Neural crest cell (in vitro differentiated cells): Measurements from ENCODE around the gene CCAR1. TPM values are rescaled to one million over a fixed set of nuclear protein-coding genes. Genes with fewer than 3 reads are reported as not detected.
"Not testable (repeated sequence)": the region's sequence is repeated elsewhere in the genome, so short reads cannot be mapped to it uniquely, and the experiment has no call there.

Experiments
- DNase-seq: peaks from one replicate; pipeline ENCODE4 v3.0.0; 2021; ENCODE audit warnings: low read depth, mixed read lengths, low spot score
- H3K27ac Mint-ChIP-seq: one replicate; pipeline ENCODE4 v1.8.0; 2021; ENCODE audit warnings: mild to moderate bottlenecking, mixed read lengths; ENCODE audit not compliant: unreplicated experiment
- H3K27me3 Mint-ChIP-seq: 2 replicates; pipeline ENCODE4 v1.8.0; 2021; ENCODE audit warnings: low read depth, mild to moderate bottlenecking, mixed read lengths
- H3K36me3 Mint-ChIP-seq: 2 replicates; pipeline ENCODE4 v1.8.0; 2021; ENCODE audit warnings: low read depth, mild to moderate bottlenecking, mixed read lengths
- H3K4me1 Mint-ChIP-seq: 2 replicates; pipeline ENCODE4 v1.8.0; 2021; ENCODE audit warnings: mixed read lengths
- H3K4me3 Mint-ChIP-seq: one replicate; pipeline ENCODE4 v1.8.0; 2021; ENCODE audit warnings: mild to moderate bottlenecking, mixed read lengths
- H3K9me3 Mint-ChIP-seq: 2 replicates; pipeline ENCODE4 v1.8.0; 2021; ENCODE audit warnings: mixed read lengths
- microRNA-seq: library from miRNA; unstranded; fragments of <30 nt; microRNA quantifications from one replicate; pipeline ENCODE4, GENCODE V29; 2020
- total RNA-seq: library from RNA; stranded (reverse); gene quantifications from 2 replicates; pipeline ENCODE4 v1.2.1, GENCODE V29; 2021
- TF ChIP-seq, protein P1 (sequence below): fragments of 200-600 bp; sonication (generic); conservative IDR thresholded peaks from 2 replicates; pipeline ENCODE4 v1.5.0; 2021; ENCODE audit warnings: antibody characterized with exemption, mild to moderate bottlenecking

CCAR1 gene
- total RNA-seq, 1 donor from 2014 or later: 131 TPM

DNA sequence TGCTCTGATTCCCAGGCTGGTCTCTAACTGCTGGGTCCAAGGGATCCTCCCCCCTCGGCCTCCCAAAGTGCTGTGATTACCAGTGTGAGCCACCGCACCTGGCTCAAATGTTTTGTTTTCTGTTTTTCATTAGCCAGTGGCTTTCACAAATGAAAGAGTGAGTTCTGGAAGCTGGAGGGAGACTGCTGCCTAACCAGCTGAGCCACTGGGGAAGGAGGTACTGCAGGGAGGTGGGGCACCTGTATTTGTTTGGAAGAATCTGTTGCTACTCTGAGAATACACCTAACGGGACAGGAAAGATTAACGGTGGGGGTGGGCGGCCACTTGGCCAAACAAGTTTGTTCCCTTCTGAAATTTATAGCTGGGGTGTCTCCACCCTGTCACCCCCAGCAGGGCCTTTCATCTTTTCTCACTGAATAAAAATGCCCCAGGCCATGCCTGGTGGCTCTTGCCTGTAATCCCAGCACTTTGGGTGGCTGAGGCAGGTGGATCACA lies 111.0 kb downstream of the CCAR1 start:
- Mint-ChIP-seq H3K27ac (no peak overlapping the region), H3K4me3 (no peak overlapping the region), H3K9me3 (no peaks in the 10 kb centered on the region), H3K4me1 (peaks cover 7% of the 10 kb centered on the region), H3K36me3 (no peaks in the 10 kb centered on the region), H3K27me3 (no peaks in the 10 kb centered on the region)
- TF ChIP-seq, protein P1, sequence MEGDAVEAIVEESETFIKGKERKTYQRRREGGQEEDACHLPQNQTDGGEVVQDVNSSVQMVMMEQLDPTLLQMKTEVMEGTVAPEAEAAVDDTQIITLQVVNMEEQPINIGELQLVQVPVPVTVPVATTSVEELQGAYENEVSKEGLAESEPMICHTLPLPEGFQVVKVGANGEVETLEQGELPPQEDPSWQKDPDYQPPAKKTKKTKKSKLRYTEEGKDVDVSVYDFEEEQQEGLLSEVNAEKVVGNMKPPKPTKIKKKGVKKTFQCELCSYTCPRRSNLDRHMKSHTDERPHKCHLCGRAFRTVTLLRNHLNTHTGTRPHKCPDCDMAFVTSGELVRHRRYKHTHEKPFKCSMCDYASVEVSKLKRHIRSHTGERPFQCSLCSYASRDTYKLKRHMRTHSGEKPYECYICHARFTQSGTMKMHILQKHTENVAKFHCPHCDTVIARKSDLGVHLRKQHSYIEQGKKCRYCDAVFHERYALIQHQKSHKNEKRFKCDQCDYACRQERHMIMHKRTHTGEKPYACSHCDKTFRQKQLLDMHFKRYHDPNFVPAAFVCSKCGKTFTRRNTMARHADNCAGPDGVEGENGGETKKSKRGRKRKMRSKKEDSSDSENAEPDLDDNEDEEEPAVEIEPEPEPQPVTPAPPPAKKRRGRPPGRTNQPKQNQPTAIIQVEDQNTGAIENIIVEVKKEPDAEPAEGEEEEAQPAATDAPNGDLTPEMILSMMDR: no peak
- no peak for DNase-seq

DNA sequence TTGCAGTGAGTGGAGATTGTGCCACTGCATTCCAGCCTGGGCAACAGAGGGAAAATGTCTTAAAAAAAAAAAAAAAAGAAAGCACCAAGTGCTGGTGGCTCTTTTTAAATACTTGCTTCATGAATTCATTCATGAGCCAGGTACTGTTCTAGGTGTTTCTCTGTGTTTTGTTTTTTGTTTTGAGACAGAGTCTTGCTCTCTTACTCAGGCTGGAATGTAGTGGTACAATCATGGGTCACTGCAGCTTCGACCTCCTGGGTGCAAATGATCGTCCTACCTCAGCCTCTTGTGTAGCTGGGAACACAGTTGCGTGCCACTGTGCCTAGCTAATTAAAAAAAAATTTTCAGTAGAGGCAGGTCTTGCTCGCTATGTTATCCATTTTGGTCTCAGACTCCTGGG lies 111.6 kb downstream of the CCAR1 start:
- Mint-ChIP-seq H3K36me3 (no peaks in the 10 kb centered on the region), H3K27me3 (no peaks in the 10 kb centered on the region), H3K4me1 (peaks cover 7% of the 10 kb centered on the region), H3K9me3 (no peaks in the 10 kb centered on the region), H3K27ac (no peak overlapping the region), H3K4me3 (no peak overlapping the region)
- DNase-seq: no peak
- TF ChIP-seq, protein P1: no peak

DNA sequence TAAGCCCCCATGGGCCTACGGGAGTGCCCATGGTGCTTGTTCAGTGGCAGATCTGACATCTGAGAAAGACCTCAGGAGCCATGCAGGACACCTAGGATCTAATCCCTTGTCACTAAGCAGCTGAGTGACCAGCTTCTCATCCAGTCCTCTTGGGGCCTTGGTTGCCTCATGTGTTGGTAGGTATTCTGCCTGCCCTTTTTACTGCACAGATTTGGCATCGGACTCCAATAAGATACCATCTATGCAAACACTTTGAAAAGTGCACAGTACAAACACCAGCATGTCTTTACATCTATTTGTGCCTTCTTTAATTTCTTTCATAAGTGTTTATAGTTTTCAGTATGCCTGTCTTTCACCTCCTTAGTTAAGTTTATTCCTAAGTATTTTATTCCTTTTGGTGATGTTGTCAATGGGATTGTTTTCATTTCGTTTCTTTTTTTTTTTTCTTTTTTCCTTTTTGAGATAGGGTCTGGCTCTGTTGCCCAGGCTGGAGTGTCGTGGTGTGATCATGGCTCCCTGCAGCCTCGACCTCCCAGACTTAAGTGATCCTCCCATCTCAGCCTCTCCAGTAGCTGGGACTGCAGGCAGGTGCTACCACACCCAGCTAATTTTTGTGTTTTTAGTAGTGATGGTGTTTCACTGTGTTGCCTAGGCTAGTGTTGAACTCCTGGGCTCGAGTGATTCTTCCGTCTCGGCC lies 116.7 kb downstream of the CCAR1 start:
- no peak overlapping the region for H3K4me3 Mint-ChIP-seq
- no peak for DNase-seq
- TF ChIP-seq, protein P1: no peak
- H3K4me1 Mint-ChIP-seq: peaks cover 7% of the 10 kb centered on the region
- H3K36me3 Mint-ChIP-seq: no peaks in the 10 kb centered on the region
- no peak overlapping the region for H3K27ac Mint-ChIP-seq
- no peaks in the 10 kb centered on the region for H3K27me3 Mint-ChIP-seq
- no peaks in the 10 kb centered on the region for H3K9me3 Mint-ChIP-seq

DNA sequence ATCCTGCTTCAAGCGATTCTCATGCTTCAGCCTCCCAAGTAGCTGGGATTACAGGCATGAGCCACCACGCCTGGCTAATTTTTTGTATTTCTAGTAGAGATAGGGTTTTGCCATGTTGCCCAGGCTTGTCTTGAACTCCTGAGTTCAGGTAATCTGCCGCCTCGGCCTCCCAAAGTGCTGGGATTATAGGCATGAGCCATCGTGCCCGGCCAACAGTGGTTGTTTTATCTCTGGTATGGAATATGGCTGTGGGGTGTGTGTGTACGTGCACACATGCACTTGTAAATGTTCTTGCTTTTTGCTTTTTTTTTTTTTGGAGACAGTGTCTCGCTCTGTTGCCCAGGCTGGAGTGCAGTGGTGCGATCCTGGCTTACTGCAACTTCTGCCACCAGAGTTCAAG lies 119.6 kb downstream of the CCAR1 start:
- not testable (repeated sequence) for H3K4me3 Mint-ChIP-seq, H3K27me3 Mint-ChIP-seq, H3K9me3 Mint-ChIP-seq, H3K36me3 Mint-ChIP-seq, H3K4me1 Mint-ChIP-seq, DNase-seq
- peak overlapping the region; percentile 19 for H3K27ac Mint-ChIP-seq

Small RNAs within 50 kb of the gene (microRNA-seq; reads per million reads assigned to microRNA genes)
- not detected for gene MIR1254-1

Other genes with a start within 250 kb of the CCAR1 start
- gene DNA2, start 249.3 kb upstream of the CCAR1 start, total RNA-seq: 44.6 and 52.6 TPM in 2 replicates
- gene SLC25A16, start 193.7 kb upstream of the CCAR1 start, total RNA-seq: 13.1 and 19.3 TPM in 2 replicates
- gene TET1, start 160.9 kb upstream of the CCAR1 start, total RNA-seq: 27.7 and 30.0 TPM in 2 replicates
- 8.7 and 8.8 TPM in 2 replicates for gene STOX1, start 106.3 kb downstream of the CCAR1 start, total RNA-seq
- 57.7 and 58.9 TPM in 2 replicates for gene DDX50, start 180.1 kb downstream of the CCAR1 start, total RNA-seq
- 67.2 and 70.7 TPM in 2 replicates for gene DDX21, start 234.9 kb downstream of the CCAR1 start, total RNA-seq